ENCODE data around the gene BCL3.

DNA sequence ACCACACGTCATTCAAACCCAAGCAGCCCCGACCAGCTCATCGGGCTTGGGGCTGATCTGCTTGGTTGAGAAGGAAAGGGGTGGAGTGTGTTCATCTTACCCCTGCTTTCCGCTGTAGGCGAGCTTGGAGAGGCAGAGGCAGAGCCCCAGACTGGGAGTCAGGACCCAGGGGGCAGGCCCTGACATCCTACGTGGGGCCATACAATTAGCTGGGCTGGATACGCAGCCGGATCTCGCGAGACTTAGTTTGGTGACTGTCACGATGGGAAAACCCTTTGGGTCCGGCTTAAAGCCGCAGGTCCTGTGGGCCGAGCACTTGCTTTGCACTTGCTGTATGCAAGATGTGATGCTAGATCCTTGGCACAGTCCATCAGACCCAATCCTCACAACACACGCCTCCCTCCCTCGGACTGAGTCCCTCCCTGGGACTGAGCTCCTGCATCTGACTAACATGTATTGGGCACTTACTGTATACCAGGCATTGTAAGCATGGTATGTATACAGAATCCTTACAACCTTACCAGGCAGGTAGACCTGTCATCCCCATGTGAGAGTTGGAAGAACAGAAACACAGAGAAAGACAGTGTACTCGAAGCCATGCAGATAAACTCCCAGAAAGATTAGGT is 45.8 kb upstream of the BCL3 start:
- TF ChIP-seq POLR2AphosphoS5 (IDR thresholded peaks at IDR 0.05) (no peak), EP300 (IDR thresholded peaks at IDR 0.05) (no peak), POLR2A (IDR thresholded peaks at IDR 0.05) (no peak)
- TF ChIP-seq, protein P1, sequence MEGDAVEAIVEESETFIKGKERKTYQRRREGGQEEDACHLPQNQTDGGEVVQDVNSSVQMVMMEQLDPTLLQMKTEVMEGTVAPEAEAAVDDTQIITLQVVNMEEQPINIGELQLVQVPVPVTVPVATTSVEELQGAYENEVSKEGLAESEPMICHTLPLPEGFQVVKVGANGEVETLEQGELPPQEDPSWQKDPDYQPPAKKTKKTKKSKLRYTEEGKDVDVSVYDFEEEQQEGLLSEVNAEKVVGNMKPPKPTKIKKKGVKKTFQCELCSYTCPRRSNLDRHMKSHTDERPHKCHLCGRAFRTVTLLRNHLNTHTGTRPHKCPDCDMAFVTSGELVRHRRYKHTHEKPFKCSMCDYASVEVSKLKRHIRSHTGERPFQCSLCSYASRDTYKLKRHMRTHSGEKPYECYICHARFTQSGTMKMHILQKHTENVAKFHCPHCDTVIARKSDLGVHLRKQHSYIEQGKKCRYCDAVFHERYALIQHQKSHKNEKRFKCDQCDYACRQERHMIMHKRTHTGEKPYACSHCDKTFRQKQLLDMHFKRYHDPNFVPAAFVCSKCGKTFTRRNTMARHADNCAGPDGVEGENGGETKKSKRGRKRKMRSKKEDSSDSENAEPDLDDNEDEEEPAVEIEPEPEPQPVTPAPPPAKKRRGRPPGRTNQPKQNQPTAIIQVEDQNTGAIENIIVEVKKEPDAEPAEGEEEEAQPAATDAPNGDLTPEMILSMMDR (IDR thresholded peaks at IDR 0.05), result no peak
